ENCODE data around the gene EPAS1.

DNA sequence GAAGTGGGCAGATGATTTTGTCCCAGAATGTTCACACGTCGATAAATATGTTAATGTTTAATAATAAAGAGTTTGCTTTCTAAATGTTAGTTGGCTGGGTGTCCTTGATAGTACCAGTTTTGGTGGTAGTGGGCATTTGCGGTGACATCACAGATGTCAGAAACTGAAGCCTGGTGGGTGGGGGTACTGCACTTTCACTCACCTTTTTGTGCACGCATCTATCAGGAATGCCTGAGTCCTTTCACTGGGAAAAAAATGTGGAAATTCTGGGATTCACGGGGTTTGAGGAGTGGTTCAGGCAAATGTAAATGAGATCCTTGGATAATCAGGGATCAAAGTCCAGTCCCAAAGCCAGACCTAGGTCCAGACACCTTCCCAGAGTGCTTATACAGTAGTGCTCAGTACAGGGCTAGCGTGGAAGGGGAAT is 3.2 kb downstream of the EPAS1 start:
- TF ChIP-seq, protein P1, sequence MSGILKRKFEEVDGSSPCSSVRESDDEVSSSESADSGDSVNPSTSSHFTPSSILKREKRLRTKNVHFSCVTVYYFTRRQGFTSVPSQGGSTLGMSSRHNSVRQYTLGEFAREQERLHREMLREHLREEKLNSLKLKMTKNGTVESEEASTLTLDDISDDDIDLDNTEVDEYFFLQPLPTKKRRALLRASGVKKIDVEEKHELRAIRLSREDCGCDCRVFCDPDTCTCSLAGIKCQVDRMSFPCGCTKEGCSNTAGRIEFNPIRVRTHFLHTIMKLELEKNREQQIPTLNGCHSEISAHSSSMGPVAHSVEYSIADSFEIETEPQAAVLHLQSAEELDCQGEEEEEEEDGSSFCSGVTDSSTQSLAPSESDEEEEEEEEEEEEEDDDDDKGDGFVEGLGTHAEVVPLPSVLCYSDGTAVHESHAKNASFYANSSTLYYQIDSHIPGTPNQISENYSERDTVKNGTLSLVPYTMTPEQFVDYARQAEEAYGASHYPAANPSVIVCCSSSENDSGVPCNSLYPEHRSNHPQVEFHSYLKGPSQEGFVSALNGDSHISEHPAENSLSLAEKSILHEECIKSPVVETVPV (CRISPR knock-in tag; IDR thresholded peaks at IDR 0.05), result no peak
- TF ChIP-seq ISL1 (CRISPR knock-in tag; IDR thresholded peaks at IDR 0.05) (no peak), BACH2 (CRISPR knock-in tag; IDR thresholded peaks at IDR 0.05; ENCODE audit: borderline replicate concordance) (no peak), ZNF70 (CRISPR knock-in tag; IDR thresholded peaks at IDR 0.05) (no peak), ZFP3 (CRISPR knock-in tag; IDR thresholded peaks at IDR 0.05) (no peak), RARB (CRISPR knock-in tag; IDR thresholded peaks at IDR 0.05) (no peak)
- TF ChIP-seq, protein P2, sequence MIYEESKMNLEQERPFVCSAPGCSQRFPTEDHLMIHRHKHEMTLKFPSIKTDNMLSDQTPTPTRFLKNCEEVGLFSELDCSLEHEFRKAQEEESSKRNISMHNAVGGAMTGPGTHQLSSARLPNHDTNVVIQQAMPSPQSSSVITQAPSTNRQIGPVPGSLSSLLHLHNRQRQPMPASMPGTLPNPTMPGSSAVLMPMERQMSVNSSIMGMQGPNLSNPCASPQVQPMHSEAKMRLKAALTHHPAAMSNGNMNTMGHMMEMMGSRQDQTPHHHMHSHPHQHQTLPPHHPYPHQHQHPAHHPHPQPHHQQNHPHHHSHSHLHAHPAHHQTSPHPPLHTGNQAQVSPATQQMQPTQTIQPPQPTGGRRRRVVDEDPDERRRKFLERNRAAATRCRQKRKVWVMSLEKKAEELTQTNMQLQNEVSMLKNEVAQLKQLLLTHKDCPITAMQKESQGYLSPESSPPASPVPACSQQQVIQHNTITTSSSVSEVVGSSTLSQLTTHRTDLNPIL (CRISPR knock-in tag; IDR thresholded peaks at IDR 0.05; ENCODE audit: low read depth), result no peak
